ENCODE data around the gene RAPGEF4. TPM values are rescaled to one million over a fixed set of nuclear protein-coding genes. Genes with fewer than 3 reads are reported as not detected.
"Not testable (repeated sequence)": the region's sequence is repeated elsewhere in the genome, so short reads cannot be mapped to it uniquely, and the experiment has no call there.

The RAPGEF4 gene
- total RNA-seq, 2 experiments from 2014 or later, result 1.1 TPM

GRCh38 chr2:172740856-172741255 lies 5.2 kb downstream of the RAPGEF4 start:
- H3K27ac Mint-ChIP-seq, result no peak overlapping the region
- peaks cover 41% of the 10 kb centered on the region for H3K27me3 Mint-ChIP-seq
- H3K4me1 Mint-ChIP-seq, result peaks cover 4% of the 10 kb centered on the region
- H3K36me3 Mint-ChIP-seq, result no peaks in the 10 kb centered on the region
- DNase-seq, result no peak
- peaks cover 3% of the 10 kb centered on the region for H3K9me3 Mint-ChIP-seq
- H3K4me3 Mint-ChIP-seq, result no peak overlapping the region
- POLR2A ChIA-PET, result no interaction called here
- ATAC-seq (ENCODE audit: low read depth), result no peak

GRCh38 chr2:172742931-172743540 lies 7.4 kb downstream of the RAPGEF4 start:
- POLR2A ChIA-PET, result no interaction called here
- DNase-seq (no peak), ATAC-seq (ENCODE audit: low read depth) (no peak)
- Mint-ChIP-seq H3K27ac (no peak overlapping the region), H3K36me3 (no peaks in the 10 kb centered on the region), H3K27me3 (peaks cover 21% of the 10 kb centered on the region), H3K4me1 (no peaks in the 10 kb centered on the region), H3K4me3 (no peak overlapping the region), H3K9me3 (peaks cover 4% of the 10 kb centered on the region)

DNA sequence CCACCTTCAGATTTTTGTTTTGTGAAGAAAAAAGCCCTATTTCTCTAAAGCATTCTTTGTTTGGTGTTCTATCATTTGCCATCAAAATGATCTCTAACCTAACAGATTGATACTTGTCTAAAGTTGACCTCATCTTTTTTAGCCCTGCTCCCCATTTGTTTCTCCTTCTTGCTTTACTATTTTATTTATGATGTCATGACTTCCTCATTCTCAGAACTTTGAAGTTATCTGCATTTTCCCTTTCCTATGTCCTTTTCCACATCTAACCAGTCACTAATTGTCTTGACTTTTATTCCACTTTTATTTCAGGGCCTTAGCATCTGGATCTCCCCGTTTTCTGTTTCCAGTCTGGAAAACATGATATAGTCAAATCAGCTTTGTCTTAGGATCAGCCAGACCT lies 8.3 kb downstream of the RAPGEF4 start:
- no peak overlapping the region for H3K27ac Mint-ChIP-seq
- POLR2A ChIA-PET, result no interaction called here
- H3K9me3 Mint-ChIP-seq, result peaks cover 4% of the 10 kb centered on the region

GRCh38 chr2:172745636-172746035 lies 10.0 kb downstream of the RAPGEF4 start:
- Mint-ChIP-seq H3K36me3 (no peaks in the 10 kb centered on the region), H3K4me1 (no peaks in the 10 kb centered on the region), H3K4me3 (no peak overlapping the region), H3K27ac (no peak overlapping the region), H3K27me3 (peaks cover 9% of the 10 kb centered on the region), H3K9me3 (peaks cover 4% of the 10 kb centered on the region)
- POLR2A ChIA-PET, result no interaction called here
- ATAC-seq (ENCODE audit: low read depth), result no peak
- DNase-seq, result no peak

More for the DNA sequence above, 8.3 kb downstream of the RAPGEF4 start:
- Mint-ChIP-seq H3K4me3 (no peak overlapping the region), H3K27me3 (peaks cover 15% of the 10 kb centered on the region), H3K36me3 (no peaks in the 10 kb centered on the region), H3K4me1 (no peaks in the 10 kb centered on the region)
- no peak for DNase-seq
- ATAC-seq (ENCODE audit: low read depth), result no peak

DNA sequence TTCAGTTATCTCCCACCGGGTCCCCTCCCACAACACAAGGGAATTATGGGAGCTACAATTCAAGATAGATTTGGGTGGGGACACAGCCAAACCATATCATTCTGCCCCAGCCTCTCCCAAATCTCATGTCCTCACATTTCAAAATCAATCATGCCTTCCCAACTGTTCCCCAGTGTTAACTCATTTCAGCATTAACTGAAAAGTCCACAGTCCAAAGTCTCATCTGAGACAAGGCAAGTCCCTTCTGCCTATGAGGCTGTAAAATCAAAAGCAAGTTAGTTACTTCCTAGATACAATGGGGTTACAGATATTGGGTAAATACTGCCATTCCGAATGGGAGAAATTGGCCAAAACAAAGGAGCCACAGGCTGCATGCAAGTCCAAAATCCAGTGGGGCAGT lies 12.9 kb downstream of the RAPGEF4 start:
- H3K9me3 Mint-ChIP-seq; H3K27ac Mint-ChIP-seq; DNase-seq; POLR2A ChIA-PET; ATAC-seq (ENCODE audit: low read depth); H3K27me3 Mint-ChIP-seq; H3K36me3 Mint-ChIP-seq; H3K4me3 Mint-ChIP-seq; H3K4me1 Mint-ChIP-seq: not testable (repeated sequence)

- DNase-seq (no peak), ATAC-seq (ENCODE audit: low read depth) (no peak)
- Mint-ChIP-seq H3K27me3 (peaks cover 6% of the 10 kb centered on the region), H3K27ac (no peak overlapping the region), H3K4me1 (no peaks in the 10 kb centered on the region), H3K9me3 (peaks cover 1% of the 10 kb centered on the region), H3K36me3 (no peaks in the 10 kb centered on the region), H3K4me3 (no peak overlapping the region)
- POLR2A ChIA-PET, result no interaction called here
These were observed 13.7 kb downstream of the RAPGEF4 start for GRCh38 chr2:172749388-172749787.

- POLR2A ChIA-PET, result no interaction called here
- H3K36me3 Mint-ChIP-seq, result no peaks in the 10 kb centered on the region
- ATAC-seq (ENCODE audit: low read depth) (no peak), DNase-seq (no peak)
- H3K27me3 Mint-ChIP-seq, result peaks cover 2% of the 10 kb centered on the region
- H3K9me3 Mint-ChIP-seq, result no peaks in the 10 kb centered on the region
- no peak overlapping the region for H3K4me3 Mint-ChIP-seq
- no peak overlapping the region for H3K27ac Mint-ChIP-seq
- no peaks in the 10 kb centered on the region for H3K4me1 Mint-ChIP-seq
These were observed 15.9 kb downstream of the RAPGEF4 start for GRCh38 chr2:172751564-172751963.

DNA sequence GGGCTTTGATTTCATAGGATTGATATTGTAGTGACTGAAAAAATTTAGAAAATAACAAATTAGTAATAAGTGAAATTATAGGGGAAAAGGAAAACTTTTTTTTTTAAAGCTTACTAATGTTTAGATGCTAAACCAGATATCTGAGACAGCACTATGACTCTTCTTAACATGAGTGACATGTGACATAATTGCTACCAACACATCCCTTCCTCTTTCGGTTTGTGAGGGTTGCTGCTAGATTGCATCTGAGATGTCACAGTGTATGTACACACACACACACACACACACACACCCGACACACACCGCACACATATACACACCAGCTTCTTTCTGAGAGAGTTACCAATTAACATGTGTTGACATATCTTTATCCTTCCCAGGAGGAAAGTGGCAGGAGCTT lies 18.0 kb downstream of the RAPGEF4 start:
- Mint-ChIP-seq H3K27ac (no peak overlapping the region), H3K36me3 (no peaks in the 10 kb centered on the region), H3K4me1 (no peaks in the 10 kb centered on the region), H3K4me3 (no peak overlapping the region), H3K9me3 (no peaks in the 10 kb centered on the region), H3K27me3 (peaks cover 2% of the 10 kb centered on the region)
- no peak for ATAC-seq (ENCODE audit: low read depth)
- POLR2A ChIA-PET, result no interaction called here
- DNase-seq, result no peak

DNA sequence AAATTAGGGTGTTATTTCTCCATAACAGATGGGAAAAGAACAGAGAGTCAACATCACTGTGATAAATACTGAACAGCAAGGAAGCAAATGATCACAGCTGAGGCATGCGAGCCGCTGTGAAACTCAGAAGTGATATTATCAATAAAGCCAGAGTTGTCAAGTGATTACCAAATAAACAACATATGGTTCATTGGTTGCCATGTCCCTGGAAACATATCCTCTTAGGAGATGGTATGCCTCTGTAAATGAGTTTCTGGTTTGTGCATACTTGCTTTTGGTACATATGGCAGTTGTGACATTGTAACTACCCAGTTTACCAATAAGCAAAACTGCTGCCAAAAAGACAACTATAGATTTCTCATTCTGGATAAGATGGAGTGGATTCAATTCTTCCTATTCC lies 23.8 kb downstream of the RAPGEF4 start:
- Mint-ChIP-seq H3K4me3 (no peak overlapping the region), H3K9me3 (peaks cover 4% of the 10 kb centered on the region), H3K4me1 (no peaks in the 10 kb centered on the region), H3K27ac (no peak overlapping the region), H3K27me3 (peaks cover 4% of the 10 kb centered on the region), H3K36me3 (no peaks in the 10 kb centered on the region)
- POLR2A ChIA-PET, result no interaction called here
- ATAC-seq (ENCODE audit: low read depth) (no peak), DNase-seq (no peak)

- H3K4me3 Mint-ChIP-seq, result no peak overlapping the region
- H3K27me3 Mint-ChIP-seq, result peaks cover 4% of the 10 kb centered on the region
- DNase-seq, result no peak
- no peak for ATAC-seq (ENCODE audit: low read depth)
- H3K36me3 Mint-ChIP-seq, result no peaks in the 10 kb centered on the region
- peaks cover 4% of the 10 kb centered on the region for H3K9me3 Mint-ChIP-seq
- POLR2A ChIA-PET, result no interaction called here
- H3K4me1 Mint-ChIP-seq, result no peaks in the 10 kb centered on the region
- H3K27ac Mint-ChIP-seq, result no peak overlapping the region
These were observed 25.7 kb downstream of the RAPGEF4 start for GRCh38 chr2:172761306-172761705.

GRCh38 chr2:172762574-172762973 lies 26.9 kb downstream of the RAPGEF4 start:
- H3K9me3 Mint-ChIP-seq, result peaks cover 4% of the 10 kb centered on the region
- no peak overlapping the region for H3K27ac Mint-ChIP-seq
- no peak overlapping the region for H3K4me3 Mint-ChIP-seq
- POLR2A ChIA-PET, result no interaction called here
- no peaks in the 10 kb centered on the region for H3K4me1 Mint-ChIP-seq
- ATAC-seq (ENCODE audit: low read depth) (no peak), DNase-seq (no peak)
- no peaks in the 10 kb centered on the region for H3K36me3 Mint-ChIP-seq
- H3K27me3 Mint-ChIP-seq, result peaks cover 2% of the 10 kb centered on the region

DNA sequence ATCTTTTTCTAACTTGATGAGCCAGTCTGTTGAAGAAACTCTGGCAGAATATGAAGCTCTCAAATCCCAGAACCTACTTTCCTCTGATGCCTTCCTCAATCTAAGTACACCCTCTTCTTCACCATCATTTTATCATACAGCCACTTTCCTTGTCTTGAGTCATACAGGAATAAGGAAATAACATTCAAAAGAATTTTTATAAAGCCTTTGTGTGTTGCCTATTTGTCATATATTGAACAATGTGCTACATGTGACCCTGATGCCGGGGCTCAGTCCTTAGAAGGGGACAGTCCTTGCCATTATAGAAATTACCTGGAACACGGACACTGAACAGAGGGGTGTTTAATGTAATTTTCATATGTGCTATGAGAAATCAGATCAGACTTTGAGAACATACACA lies 27.4 kb downstream of the RAPGEF4 start:
- ATAC-seq (ENCODE audit: low read depth), result no peak
- peaks cover 2% of the 10 kb centered on the region for H3K27me3 Mint-ChIP-seq
- H3K36me3 Mint-ChIP-seq, result no peaks in the 10 kb centered on the region
- peaks cover 4% of the 10 kb centered on the region for H3K9me3 Mint-ChIP-seq
- H3K27ac Mint-ChIP-seq, result no peak overlapping the region
- H3K4me1 Mint-ChIP-seq, result no peaks in the 10 kb centered on the region
- no peak for DNase-seq
- no peak overlapping the region for H3K4me3 Mint-ChIP-seq
- POLR2A ChIA-PET, result no interaction called here

DNA sequence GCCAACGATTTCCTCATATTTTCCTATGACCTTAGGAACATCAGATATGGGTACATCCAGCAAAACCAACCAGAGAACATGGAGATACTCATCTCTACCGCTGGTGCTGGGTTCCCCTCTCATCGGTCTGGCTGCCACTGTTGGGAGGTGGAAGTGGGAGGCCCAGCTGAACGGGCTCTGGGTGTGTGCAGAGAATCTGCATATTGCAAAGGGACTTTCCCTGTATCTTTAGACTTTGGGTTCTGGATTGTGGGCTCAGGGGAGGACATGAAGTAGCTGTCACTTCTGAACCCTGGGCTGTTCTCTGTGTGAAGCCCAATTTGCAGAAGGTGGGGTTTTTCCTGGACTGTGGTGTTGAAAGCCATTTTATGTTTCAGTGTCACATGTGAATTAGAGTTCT lies 30.0 kb downstream of the RAPGEF4 start:
- H3K9me3 Mint-ChIP-seq, result peaks cover 3% of the 10 kb centered on the region
- H3K27ac Mint-ChIP-seq, result no peak overlapping the region
- ATAC-seq (ENCODE audit: low read depth), result no peak
- H3K4me1 Mint-ChIP-seq, result no peaks in the 10 kb centered on the region
- no peaks in the 10 kb centered on the region for H3K36me3 Mint-ChIP-seq
- no peak overlapping the region for H3K4me3 Mint-ChIP-seq
- peaks cover 1% of the 10 kb centered on the region for H3K27me3 Mint-ChIP-seq
- no peak for DNase-seq
- POLR2A ChIA-PET, result no interaction called here

- ATAC-seq (ENCODE audit: low read depth) (no peak), DNase-seq (no peak)
- H3K9me3 Mint-ChIP-seq, result no peaks in the 10 kb centered on the region
- no peaks in the 10 kb centered on the region for H3K27me3 Mint-ChIP-seq
- POLR2A ChIA-PET, result no interaction called here
- no peak overlapping the region for H3K27ac Mint-ChIP-seq
- H3K4me3 Mint-ChIP-seq, result no peak overlapping the region
- H3K4me1 Mint-ChIP-seq, result no peaks in the 10 kb centered on the region
- no peaks in the 10 kb centered on the region for H3K36me3 Mint-ChIP-seq
These were observed 32.8 kb downstream of the RAPGEF4 start for GRCh38 chr2:172768401-172768800.

GRCh38 chr2:172769879-172770278 lies 34.2 kb downstream of the RAPGEF4 start:
- POLR2A ChIA-PET, result no interaction called here

More at GRCh38 chr2:172769879-172770278, 34.2 kb downstream of the RAPGEF4 start:
- H3K27ac Mint-ChIP-seq, result no peak overlapping the region
- DNase-seq, result no peak
- H3K27me3 Mint-ChIP-seq, result peaks cover 5% of the 10 kb centered on the region
- ATAC-seq (ENCODE audit: low read depth), result no peak
- H3K9me3 Mint-ChIP-seq, result no peaks in the 10 kb centered on the region
- no peaks in the 10 kb centered on the region for H3K36me3 Mint-ChIP-seq
- no peak overlapping the region for H3K4me3 Mint-ChIP-seq
- no peaks in the 10 kb centered on the region for H3K4me1 Mint-ChIP-seq

All from activated naive CD8-positive, alpha-beta T cell treated with anti-CD3 and anti-CD28 coated beads, Interleukin-2, amount 10 ng/mL, durations not matched to agents 7 days and 5 days (primary cell).